SK-N-SH (cell line): ENCODE measurements around the gene ABHD10. TPM values are rescaled to one million over a fixed set of nuclear protein-coding genes. Genes with fewer than 3 reads are reported as not detected.

Experiments
- CTCF ChIA-PET: fragments of 300-600, 350-600 bp; formaldehyde crosslinking; extraction: SDS; loops from one replicate; lab custom pipeline; 2021; lab: Yijun Ruan, JAX
- POLR2A ChIA-PET: fragments of 350-600 bp; sonication (Branson Sonifier 250); formaldehyde crosslinking; extraction: SDS; loops from one replicate; lab custom pipeline; 2020; ENCODE audit warnings: antibody characterized with exemption, inconsistent platforms; lab: Yijun Ruan, JAX
- DNase-seq: peaks from one replicate; pipeline ENCODE4 v3.0.0; 2012
- H2AFZ ChIP-seq: fragments of 200-600 bp; sonication (generic); 2 replicates; pipeline ENCODE4 v1.8.1; 2016; ENCODE audit warnings: antibody characterized with exemption, mild to moderate bottlenecking, low read depth
- H3F3A ChIP-seq: fragments of 200-600 bp; sonication (generic); replicated peaks from 2 replicates; pipeline ENCODE3; 2016; ENCODE audit warnings: antibody characterized with exemption, mild to moderate bottlenecking; ENCODE audit not compliant: insufficient read depth
- H3K27ac ChIP-seq, 2 experiments: fragments of 200-500 bp in 1 of 2; fragments of 200-600 bp in 1 of 2; sonication (Bioruptor generic) in 1 of 2; sonication (generic), shearing (Covaris generic) in 1 of 2; 2 replicates each; pipeline versions ENCODE4 v1.5.1 to v1.6.1; 2014 to 2016; ENCODE audit warnings: low read depth in 2 of 2, inconsistent platforms in 1 of 2, low read length in 1 of 2, mild to moderate bottlenecking in 1 of 2, mixed read lengths in 1 of 2
- H3K27me3 ChIP-seq: fragments of 200-600 bp; sonication (generic), shearing (Covaris generic); 2 replicates; pipeline ENCODE4 v1.6.1; 2016; ENCODE audit warnings: mixed run types; ENCODE audit not compliant: insufficient read depth
- H3K36me3 ChIP-seq, 2 experiments: fragments of 200-500 bp in 1 of 2; fragments of 200-600 bp in 1 of 2; sonication (Bioruptor generic) in 1 of 2; sonication (generic) in 1 of 2; replicated peaks in 1 of 2; 2 replicates each; pipeline versions ENCODE3 to v1.5.1; 2014 to 2016; ENCODE audit warnings: low read length in 1 of 2, mild to moderate bottlenecking in 1 of 2; ENCODE audit not compliant: insufficient read depth in 2 of 2, control insufficient read depth in 1 of 2
- H3K4me1 ChIP-seq, 2 experiments: fragments of 200-500 bp in 1 of 2; fragments of 200-600 bp in 1 of 2; sonication (Bioruptor generic) in 1 of 2; sonication (generic), shearing (Covaris generic) in 1 of 2; 2 replicates each; pipeline versions ENCODE4 v1.5.1 to v1.6.1; 2014 to 2016; ENCODE audit warnings: low read depth in 1 of 2, low read length in 1 of 2, mixed run types in 1 of 2; ENCODE audit not compliant: insufficient read depth in 2 of 2, control insufficient read depth in 1 of 2
- H3K4me2 ChIP-seq: fragments of 200-600 bp; sonication (generic), shearing (Covaris generic); 2 replicates; pipeline ENCODE4 v1.6.1; 2017; ENCODE audit warnings: mixed run types
- H3K4me3 ChIP-seq, 2 experiments: fragments of 200-500 bp in 1 of 2; fragments of 200-600 bp in 1 of 2; sonication (Bioruptor generic) in 1 of 2; sonication (generic), shearing (Covaris generic) in 1 of 2; 2 replicates each; pipeline versions ENCODE4 v1.5.1 to v1.8.1; 2014 to 2016; ENCODE audit warnings: low read depth in 2 of 2, inconsistent platforms in 1 of 2, low read length in 1 of 2, mild to moderate bottlenecking in 1 of 2, mixed read lengths in 1 of 2, moderate library complexity in 1 of 2
- H3K79me2 ChIP-seq: fragments of 200-600 bp; sonication (generic); 2 replicates; pipeline ENCODE4 v1.8.1; 2017; ENCODE audit warnings: mild to moderate bottlenecking; ENCODE audit not compliant: insufficient read depth
- H3K9ac ChIP-seq: fragments of 200-600 bp; sonication (generic); 2 replicates; pipeline ENCODE4 v1.6.1; 2017; ENCODE audit warnings: mixed run types
- H3K9me2 ChIP-seq: fragments of 200-600 bp; sonication (generic); 2 replicates; pipeline ENCODE4 v1.6.1; 2017; ENCODE audit warnings: mixed run types
- H3K9me3 ChIP-seq: fragments of 200-600 bp; sonication (generic); 2 replicates; pipeline ENCODE4 v1.6.1; 2017; ENCODE audit warnings: mixed run types, mild to moderate bottlenecking, moderate library complexity
- H4K20me1 ChIP-seq: fragments of 200-600 bp; sonication (generic); 2 replicates; pipeline ENCODE4 v1.6.1; 2017; ENCODE audit warnings: mild to moderate bottlenecking, mixed run types; ENCODE audit not compliant: insufficient read depth
- CTCF ChIP-seq: fragments of 200-600 bp; sonication (generic); IDR thresholded peaks from 2 replicates; pipeline ENCODE4 v1.6.1; 2017; ENCODE audit warnings: antibody characterized with exemption, mild to moderate bottlenecking, moderate library complexity
- ELF1 ChIP-seq: IDR thresholded peaks from 2 replicates; pipeline ENCODE4 v1.4.0; 2012
- FOSL2 ChIP-seq: IDR thresholded peaks from 2 replicates; pipeline ENCODE4 v1.4.0; 2012; ENCODE audit warnings: low read depth, mild to moderate bottlenecking, moderate library complexity, borderline replicate concordance
- FOXJ3 ChIP-seq: sonication (generic); formaldehyde crosslinking; IDR thresholded peaks from 2 replicates; pipeline ENCODE4 v1.5.1; 2020; ENCODE audit warnings: mild to moderate bottlenecking, missing genetic modification reagents
- FOXM1 ChIP-seq: IDR thresholded peaks from 2 replicates; pipeline ENCODE4 v1.4.0; 2012; ENCODE audit warnings: low read depth, mild to moderate bottlenecking
- GABPA ChIP-seq: IDR thresholded peaks from 2 replicates; pipeline ENCODE4 v1.4.0; 2012; ENCODE audit warnings: low read depth, mild to moderate bottlenecking
- IRF3 ChIP-seq: fragments of 150-350 bp; IDR thresholded peaks from 2 replicates; pipeline ENCODE4 v1.6.1; 2016; ENCODE audit warnings: mild to moderate bottlenecking, low read depth, low read length
- JUND ChIP-seq: IDR thresholded peaks from 2 replicates; pipeline ENCODE4 v1.4.0; 2012
- MAX ChIP-seq: IDR thresholded peaks from 2 replicates; pipeline ENCODE4 v1.4.0; 2012; ENCODE audit warnings: low read depth
- MXI1 ChIP-seq: IDR thresholded peaks from 2 replicates; pipeline ENCODE4 v1.6.1; 2012; ENCODE audit warnings: mild to moderate bottlenecking, low read depth, low read length, improper control_type of control experiment
- NFIC ChIP-seq: IDR thresholded peaks from 2 replicates; pipeline ENCODE4 v1.4.0; 2012; ENCODE audit warnings: borderline replicate concordance
- PBX3 ChIP-seq: IDR thresholded peaks from 2 replicates; pipeline ENCODE4; 2012
- RCOR1 ChIP-seq: fragments of 150-350 bp; IDR thresholded peaks from 2 replicates; pipeline ENCODE4 v1.6.1; 2017; ENCODE audit warnings: antibody characterized with exemption, low read length
- TCF12 ChIP-seq: IDR thresholded peaks from 2 replicates; pipeline ENCODE4 v1.4.0; 2012
- USF1 ChIP-seq: IDR thresholded peaks from 2 replicates; pipeline ENCODE4 v1.4.0; 2012; ENCODE audit warnings: low read depth, borderline replicate concordance
- USF2 ChIP-seq: fragments of 150-350 bp; IDR thresholded peaks from 2 replicates; pipeline ENCODE4 v1.6.1; 2017; ENCODE audit warnings: antibody characterized with exemption, low read length, low read depth, borderline replicate concordance
- ZBTB33 ChIP-seq: IDR thresholded peaks from 2 replicates; pipeline ENCODE4 v1.4.0; 2012; ENCODE audit warnings: low read depth, borderline replicate concordance
- WGBS: methylation state at CpG from one replicate; pipeline ENCODE4 v1.1.6; 2017; ENCODE audit warnings: low lambda C conversion rate; 5-methylcytosine and 5-hydroxymethylcytosine counted together
- polyA plus RNA-seq, 3 experiments: library from polyadenylated mRNA; depleted of rRNA; stranded (reverse); fragments of >200 nt; gene quantifications; 2 replicates each; pipeline ENCODE4 v1.2.3, GENCODE V29; 2012

The ABHD10 gene
- polyA plus RNA-seq, 1 of the 3 experiments (the other 2 are of a cell fraction), result 14.8 TPM

- Histone ChIP-seq H3K9me3 (no peaks in the 10 kb centered on the region), H3K4me2 (no peak overlapping the region), H3K79me2 (peaks cover 24% of the 10 kb centered on the region), H4K20me1 (no peaks in the 10 kb centered on the region), H3K36me3 (peaks cover 18 to 26% of the 10 kb centered on the region in 2 experiments), H2AFZ (no peak overlapping the region), H3K27ac (no peak overlapping the region), H3K4me1 (peaks cover 5 to 12% of the 10 kb centered on the region in 2 experiments; a peak in 3 of 4 replicates), H3K9ac (no peak overlapping the region), H3F3A (peaks cover 36% of the 10 kb centered on the region), H3K4me3 (no peak overlapping the region), H3K27me3 (no peaks in the 10 kb centered on the region), H3K9me2 (no peaks in the 10 kb centered on the region)
- no peak for DNase-seq
- ChIA-PET POLR2A (no interaction called here), CTCF (interaction anchor here (1.2 to 5.7 kb wide), 6 partner anchors 8 to 307 kb away, joined by 3 to 40 read pairs (median 10); no protein-coding TSS in a partner anchor)
- 79% methylated on average over 2 of the region's 2 CpGs for WGBS
- TF ChIP-seq JUND (no peak), RCOR1 (no peak), IRF3 (no peak), CTCF (no peak), MXI1 (no peak), GABPA (no peak), NFIC (no peak), ELF1 (no peak), TCF12 (no peak), USF1 (no peak), FOSL2 (no peak)
These were observed 2.6 kb upstream of the ABHD10 start for GRCh38 chr3:111976254-111976653.

- peaks cover 17 to 24% of the 10 kb centered on the region in 2 experiments for H3K36me3 ChIP-seq
- no peaks in the 10 kb centered on the region for H3K9me2 ChIP-seq
- peaks cover 32% of the 10 kb centered on the region for H3F3A ChIP-seq
- H3K27me3 ChIP-seq, result no peaks in the 10 kb centered on the region
- H3K9me3 ChIP-seq, result no peaks in the 10 kb centered on the region
- peak overlapping the region; percentile 84 to 92 for H3K4me3 ChIP-seq
- TF ChIP-seq FOXM1, result no peak
- TF ChIP-seq USF2, result no peak
- TF ChIP-seq FOXJ3 (CRISPR knock-in tag), result no peak
- no peak for TF ChIP-seq ZBTB33
- TF ChIP-seq ELF1, result no peak
- no peak for TF ChIP-seq MAX
- no peak for TF ChIP-seq PBX3
- no peak for TF ChIP-seq IRF3
- peak; percentile 72 for TF ChIP-seq MXI1
- H4K20me1 ChIP-seq, result no peaks in the 10 kb centered on the region
- H2AFZ ChIP-seq, result peak overlapping the region; percentile 89; the same call in 1 of the 2 replicates
- no peak for DNase-seq
- POLR2A ChIA-PET, result interaction anchor here (1.0 to 1.7 kb wide), 4 partner anchors 10 to 20 kb away, joined by 3 to 20 read pairs (median 4); partner anchors contain the start of gene TAGLN3
- H3K9ac ChIP-seq, result peak overlapping the region; percentile 80
- WGBS, result 23% methylated on average over 5 of the region's 5 CpGs
- peaks cover 8 to 12% of the 10 kb centered on the region in 2 experiments; a peak in 3 of 4 replicates for H3K4me1 ChIP-seq
- peak overlapping the region; percentile 80 for H3K4me2 ChIP-seq
- H3K27ac ChIP-seq, result peak overlapping the region; percentile 70 to 92; a peak in 3 of 4 replicates
- CTCF ChIA-PET, result interaction anchor here (1.0 to 5.7 kb wide), 10 partner anchors 9 to 288 kb away, joined by 3 to 40 read pairs (median 6); no protein-coding TSS in a partner anchor
- peaks cover 53% of the 10 kb centered on the region for H3K79me2 ChIP-seq
These were observed 710 bp downstream of the ABHD10 start for GRCh38 chr3:111979434-111980038.
